RWPE2 (cell line): ENCODE measurements around the gene JMJD7.

ENCODE experiments used
- ATAC-seq: fragments of 200-7000 bp; cut with Tn5 transposase; 3 replicates; pipeline ENCODE4 v1.9.1; 2021; ENCODE audit warnings: low read depth
- DNase-seq: peaks from one replicate; pipeline ENCODE4 v3.0.0-alpha.2; 2020; ENCODE audit warnings: low spot score
- H3K27ac ChIP-seq: fragments of 450-650 bp; 2 replicates; pipeline ENCODE4 v1.5.1; 2017; ENCODE audit warnings: mild to moderate bottlenecking; ENCODE audit not compliant: poor library complexity, severe bottlenecking
- H3K27me3 ChIP-seq: fragments of 250-450 bp; sonication (Bioruptor Pico); 2 replicates; pipeline ENCODE4 v1.5.1; 2021; ENCODE audit warnings: mild to moderate bottlenecking, moderate library complexity; ENCODE audit not compliant: insufficient read depth, poor library complexity, severe bottlenecking
- H3K36me3 ChIP-seq: fragments of 250-450 bp; sonication (Bioruptor Pico); 2 replicates; pipeline ENCODE4 v1.5.1; 2020; ENCODE audit warnings: low read depth, mild to moderate bottlenecking, moderate library complexity
- H3K4me1 ChIP-seq: fragments of 250-450 bp; sonication (Bioruptor Pico); 2 replicates; pipeline ENCODE4 v1.5.1; 2021; ENCODE audit warnings: mild to moderate bottlenecking, moderate library complexity; ENCODE audit not compliant: insufficient read depth, poor library complexity, severe bottlenecking
- H3K4me3 ChIP-seq: fragments of 250-450 bp; sonication (Bioruptor Pico); 2 replicates; pipeline ENCODE4 v1.5.1; 2021; ENCODE audit warnings: mild to moderate bottlenecking, moderate library complexity; ENCODE audit not compliant: severe bottlenecking
- H3K9me3 ChIP-seq: fragments of 250-450 bp; sonication (Bioruptor Pico); 2 replicates; pipeline ENCODE4 v1.5.1; 2021; ENCODE audit warnings: mild to moderate bottlenecking, moderate library complexity; ENCODE audit not compliant: severe bottlenecking
- TF ChIP-seq, protein P1 (sequence below): fragments of 450-650 bp; IDR thresholded peaks from one replicate; pipeline ENCODE4 v1.5.1; 2017; ENCODE audit warnings: mild to moderate bottlenecking, moderate library complexity; ENCODE audit not compliant: poor library complexity, severe bottlenecking

The JMJD7 gene

DNA sequence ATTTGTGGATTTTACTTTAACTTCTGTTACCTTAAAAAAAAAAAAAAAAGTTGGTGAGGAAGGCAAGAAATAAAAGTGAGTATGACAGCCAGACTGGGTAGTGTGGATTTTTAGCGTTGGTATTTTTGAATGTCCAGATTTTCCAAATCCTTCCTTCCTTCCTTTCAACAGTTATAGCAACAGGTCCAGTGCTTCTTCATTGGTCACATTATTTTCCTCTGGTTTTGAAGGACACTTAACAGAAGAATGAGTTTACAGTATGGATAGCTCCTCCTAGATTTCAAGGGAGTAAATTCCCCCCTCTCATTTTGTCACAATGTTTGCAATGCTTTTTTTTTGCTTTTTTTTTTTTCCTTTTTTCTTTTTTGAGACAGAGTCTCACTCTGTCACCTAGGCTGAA, 47.2 kb upstream of the JMJD7 start:
- DNase-seq = no peak
- Histone ChIP-seq H3K27me3 (no peaks in the 10 kb centered on the region), H3K9me3 (no peaks in the 10 kb centered on the region), H3K27ac (peak overlapping the region; percentile 81), H3K36me3 (peaks cover 66% of the 10 kb centered on the region), H3K4me1 (peaks cover 47% of the 10 kb centered on the region), H3K4me3 (no peak overlapping the region)
- ATAC-seq = no peak
- TF ChIP-seq, protein P1, sequence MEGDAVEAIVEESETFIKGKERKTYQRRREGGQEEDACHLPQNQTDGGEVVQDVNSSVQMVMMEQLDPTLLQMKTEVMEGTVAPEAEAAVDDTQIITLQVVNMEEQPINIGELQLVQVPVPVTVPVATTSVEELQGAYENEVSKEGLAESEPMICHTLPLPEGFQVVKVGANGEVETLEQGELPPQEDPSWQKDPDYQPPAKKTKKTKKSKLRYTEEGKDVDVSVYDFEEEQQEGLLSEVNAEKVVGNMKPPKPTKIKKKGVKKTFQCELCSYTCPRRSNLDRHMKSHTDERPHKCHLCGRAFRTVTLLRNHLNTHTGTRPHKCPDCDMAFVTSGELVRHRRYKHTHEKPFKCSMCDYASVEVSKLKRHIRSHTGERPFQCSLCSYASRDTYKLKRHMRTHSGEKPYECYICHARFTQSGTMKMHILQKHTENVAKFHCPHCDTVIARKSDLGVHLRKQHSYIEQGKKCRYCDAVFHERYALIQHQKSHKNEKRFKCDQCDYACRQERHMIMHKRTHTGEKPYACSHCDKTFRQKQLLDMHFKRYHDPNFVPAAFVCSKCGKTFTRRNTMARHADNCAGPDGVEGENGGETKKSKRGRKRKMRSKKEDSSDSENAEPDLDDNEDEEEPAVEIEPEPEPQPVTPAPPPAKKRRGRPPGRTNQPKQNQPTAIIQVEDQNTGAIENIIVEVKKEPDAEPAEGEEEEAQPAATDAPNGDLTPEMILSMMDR = no peak

DNA sequence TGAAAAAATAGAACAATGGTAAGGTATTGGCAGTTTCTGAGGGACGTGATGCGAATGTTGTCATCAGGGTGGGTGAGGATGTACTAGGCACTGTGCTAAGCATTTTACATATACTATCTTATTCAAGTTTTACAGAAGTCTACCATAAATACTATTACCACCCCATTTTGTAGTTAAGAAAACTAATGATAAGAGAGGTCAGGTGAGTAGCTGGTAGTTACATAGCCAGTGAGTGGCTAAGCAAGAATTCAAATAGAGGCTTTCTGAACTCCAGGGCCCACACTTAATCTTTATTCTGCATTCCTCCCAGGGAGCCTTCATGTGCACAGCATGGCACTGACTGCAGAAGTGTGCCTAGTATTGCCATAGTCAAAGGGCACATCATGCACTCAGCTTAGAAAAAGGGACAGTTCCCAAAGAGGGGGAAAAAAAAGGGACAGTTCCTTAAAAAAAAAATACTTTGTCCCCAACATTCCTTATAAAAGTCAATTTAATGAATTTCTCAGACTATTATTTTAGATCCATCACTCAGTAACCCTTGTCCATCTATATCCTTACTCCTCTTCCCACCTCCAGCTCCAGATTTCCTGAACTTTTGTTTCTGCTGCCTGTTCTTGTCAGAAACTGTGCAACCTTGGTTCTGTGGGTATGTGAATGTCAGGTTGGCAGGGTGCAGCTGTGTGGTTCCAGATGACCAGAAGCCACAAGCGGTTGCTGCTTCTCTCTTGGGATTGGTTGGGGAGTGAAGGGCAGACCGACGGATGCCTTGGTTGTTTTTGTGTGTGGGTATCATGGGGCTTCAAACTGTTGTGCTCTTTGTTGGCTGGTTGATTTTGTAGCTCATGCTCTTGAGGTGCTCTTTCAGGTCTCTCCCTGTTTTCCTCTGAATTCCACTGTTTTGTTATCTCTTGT, 45.3 kb upstream of the JMJD7 start:
- H3K27ac ChIP-seq = no peak overlapping the region
- peaks cover 29% of the 10 kb centered on the region for H3K4me1 ChIP-seq
- H3K4me3 ChIP-seq = no peak overlapping the region
- H3K27me3 ChIP-seq = no peaks in the 10 kb centered on the region
- DNase-seq (no peak), ATAC-seq (no peak)
- TF ChIP-seq, protein P1 = no peak
- no peaks in the 10 kb centered on the region for H3K9me3 ChIP-seq
- peaks cover 59% of the 10 kb centered on the region for H3K36me3 ChIP-seq

DNA sequence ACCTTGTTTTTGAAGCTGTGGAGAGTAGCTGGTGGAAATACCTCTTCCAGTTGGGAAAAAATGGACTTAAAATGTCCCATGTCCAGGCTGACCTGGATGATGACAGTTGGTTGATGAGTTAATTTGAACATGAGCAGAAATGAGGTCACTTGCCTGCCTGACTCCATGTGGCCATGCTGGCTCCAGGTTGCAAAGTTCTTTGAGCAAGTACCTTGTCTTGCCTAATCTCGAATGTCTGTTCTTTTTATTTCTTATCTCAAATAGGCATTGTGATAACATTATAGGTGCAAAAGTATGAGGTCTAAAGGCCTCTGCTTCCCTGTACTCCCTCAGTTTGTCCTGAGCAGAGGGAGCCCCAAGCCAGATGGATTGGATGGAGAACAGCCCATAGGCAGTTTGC, 44.6 kb upstream of the JMJD7 start:
- Histone ChIP-seq H3K27me3 (no peaks in the 10 kb centered on the region), H3K4me1 (peaks cover 27% of the 10 kb centered on the region), H3K4me3 (no peak overlapping the region), H3K27ac (no peak overlapping the region), H3K9me3 (no peaks in the 10 kb centered on the region), H3K36me3 (peaks cover 54% of the 10 kb centered on the region)
- TF ChIP-seq, protein P1 = no peak
- DNase-seq = no peak
- ATAC-seq = no peak

DNA sequence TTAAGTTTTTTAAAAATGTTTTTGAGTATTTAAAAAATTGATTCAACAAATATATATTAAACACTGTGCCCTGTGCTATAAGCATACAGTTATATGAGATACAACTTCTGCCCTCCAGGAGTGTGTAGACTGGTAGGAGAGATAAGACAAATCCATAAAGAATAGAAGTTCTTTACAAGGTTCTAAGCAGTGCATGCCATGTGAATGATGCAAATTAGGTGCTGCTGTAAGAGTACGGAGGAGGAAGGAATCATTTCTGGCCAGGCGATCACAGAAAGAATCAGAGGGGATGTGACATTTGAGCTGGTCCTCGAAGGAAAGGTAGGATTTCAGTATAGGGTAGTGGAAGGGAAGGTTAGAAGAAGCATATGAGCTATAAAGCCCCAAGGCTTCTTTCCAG, 39.6 kb upstream of the JMJD7 start:
- no peak for ATAC-seq
- Histone ChIP-seq H3K4me3 (no peak overlapping the region), H3K36me3 (peaks cover 30% of the 10 kb centered on the region), H3K9me3 (no peaks in the 10 kb centered on the region), H3K27me3 (no peaks in the 10 kb centered on the region), H3K27ac (peak overlapping the region; percentile 90), H3K4me1 (peaks cover 47% of the 10 kb centered on the region)
- DNase-seq = no peak
- TF ChIP-seq, protein P1 = no peak

DNA sequence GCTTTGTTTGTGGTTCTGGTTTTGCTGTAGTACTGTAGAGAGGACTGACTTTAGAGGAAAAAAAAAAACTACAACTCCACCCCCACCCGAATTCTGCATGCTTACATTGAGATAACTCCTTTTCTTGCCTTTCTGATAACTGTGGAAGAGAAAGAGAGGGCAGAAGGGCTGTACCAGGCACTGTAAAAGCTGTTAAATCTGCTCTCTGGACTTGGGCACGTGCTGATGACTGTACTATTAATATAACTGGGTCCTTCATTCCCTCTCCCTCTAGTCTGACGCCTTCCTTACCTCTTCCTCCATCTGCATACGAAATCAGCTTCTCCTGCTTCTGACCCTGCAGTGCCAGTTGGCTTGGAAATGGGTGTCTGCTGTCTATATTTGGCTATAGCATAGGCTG, 38.7 kb upstream of the JMJD7 start:
- DNase-seq (no peak), ATAC-seq (no peak)
- peak overlapping the region; percentile 90 for H3K27ac ChIP-seq
- no peaks in the 10 kb centered on the region for H3K27me3 ChIP-seq
- TF ChIP-seq, protein P1 = no peak
- H3K9me3 ChIP-seq = no peaks in the 10 kb centered on the region
- no peak overlapping the region for H3K4me3 ChIP-seq
- peaks cover 20% of the 10 kb centered on the region for H3K36me3 ChIP-seq
- peaks cover 56% of the 10 kb centered on the region for H3K4me1 ChIP-seq
